NCI-H2081 treated with DMSO at 0.1 percent for 48 hours (cell line): ENCODE results near the gene GSE1.

ENCODE experiments used
- DNase-seq: peaks from one replicate; lab custom pipeline; 2025; lab: John Stamatoyannopoulos, UW

The GSE1 gene

DNA sequence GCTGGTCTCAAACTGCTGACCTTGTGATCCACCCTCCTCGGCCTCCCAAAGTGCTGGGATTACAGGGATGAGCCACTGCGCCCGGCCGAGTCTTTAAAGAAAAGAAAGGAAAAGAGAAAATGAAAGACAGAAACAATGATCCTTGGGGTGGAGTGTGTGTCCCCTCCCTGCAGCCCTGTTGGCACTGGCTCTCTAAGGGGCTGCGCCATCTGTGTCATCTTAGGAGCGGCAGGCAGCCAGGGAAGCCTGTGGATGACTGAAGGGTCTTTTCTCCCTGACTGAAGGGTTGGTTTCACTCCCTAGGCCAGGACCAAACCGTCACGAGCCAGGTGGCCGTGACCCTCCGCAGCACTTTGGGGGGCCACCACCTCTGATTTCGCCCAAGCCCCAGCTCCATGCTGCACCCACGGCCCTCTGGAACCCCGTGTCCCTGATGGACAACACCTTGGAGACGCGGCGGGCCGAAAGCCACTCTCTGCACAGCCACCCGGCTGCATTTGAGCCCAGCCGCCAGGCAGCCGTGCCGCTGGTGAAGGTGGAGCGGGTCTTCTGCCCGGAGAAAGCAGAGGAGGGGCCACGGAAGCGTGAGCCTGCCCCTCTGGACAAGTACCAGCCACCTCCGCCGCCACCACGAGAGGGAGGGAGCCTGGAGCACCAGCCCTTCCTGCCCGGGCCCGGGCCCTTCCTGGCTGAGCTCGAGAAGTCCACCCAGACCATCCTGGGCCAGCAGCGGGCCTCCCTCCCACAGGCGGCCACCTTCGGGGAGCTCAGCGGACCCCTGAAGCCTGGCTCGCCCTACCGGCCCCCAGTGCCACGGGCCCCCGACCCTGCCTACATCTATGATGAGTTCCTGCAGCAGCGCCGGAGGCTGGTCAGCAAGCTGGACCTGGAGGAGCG, 48.0 kb downstream of the GSE1 start:
- no peak for DNase-seq

DNA sequence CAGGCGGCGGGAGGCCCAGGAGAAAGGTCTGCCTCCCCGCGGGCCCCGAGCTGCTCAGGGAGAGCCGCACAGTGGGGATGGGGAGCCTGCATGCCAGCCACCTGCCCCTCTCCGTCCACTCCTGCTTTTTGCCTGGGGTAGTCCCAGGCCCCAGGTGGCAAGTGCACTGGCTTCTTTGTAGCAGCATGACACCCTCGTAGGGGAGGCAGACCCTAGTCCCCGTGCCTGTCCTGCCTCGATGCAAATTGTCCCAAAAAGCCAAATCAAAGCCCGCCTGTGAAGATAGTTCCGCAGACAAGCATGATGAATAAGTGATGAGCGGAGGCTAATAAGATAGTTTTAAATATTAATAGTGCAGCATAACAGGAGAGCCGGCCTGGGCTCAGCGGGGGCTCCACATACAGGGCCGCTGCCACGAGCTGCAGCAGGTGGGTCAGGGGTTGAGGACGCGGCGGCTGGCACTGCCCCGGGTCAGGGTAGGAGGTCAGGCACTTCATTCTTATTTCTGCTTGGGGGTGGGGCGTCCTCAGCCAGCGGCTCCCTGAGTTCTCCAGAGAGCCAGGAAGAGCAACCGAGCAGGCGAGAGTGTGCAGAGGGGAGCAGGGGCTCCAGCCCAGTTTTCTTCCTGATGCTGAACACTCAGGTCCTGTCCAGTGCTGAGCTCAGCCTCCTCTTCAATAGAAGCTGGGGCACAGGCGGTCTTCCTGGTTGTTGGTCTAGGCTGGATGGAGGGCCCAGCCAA, 48.8 kb downstream of the GSE1 start:
- DNase-seq = no peak

DNA sequence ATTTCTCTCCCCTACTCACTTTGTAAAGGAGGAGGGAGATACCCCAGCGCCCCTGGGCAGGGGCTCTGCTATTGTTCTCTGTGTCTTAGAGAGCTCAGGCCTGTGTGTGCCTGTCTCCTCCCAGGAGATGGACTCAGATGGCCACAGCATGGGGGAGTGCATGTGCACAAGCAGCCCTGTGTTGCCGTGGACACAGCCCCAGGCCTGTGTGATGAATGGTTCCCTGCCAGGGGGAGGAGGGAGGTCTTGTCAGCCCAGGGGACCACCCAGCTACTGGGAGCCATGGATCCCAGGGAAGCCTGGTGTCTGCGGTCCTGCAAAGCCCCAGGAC, 49.3 kb downstream of the GSE1 start:
- no peak for DNase-seq

DNA sequence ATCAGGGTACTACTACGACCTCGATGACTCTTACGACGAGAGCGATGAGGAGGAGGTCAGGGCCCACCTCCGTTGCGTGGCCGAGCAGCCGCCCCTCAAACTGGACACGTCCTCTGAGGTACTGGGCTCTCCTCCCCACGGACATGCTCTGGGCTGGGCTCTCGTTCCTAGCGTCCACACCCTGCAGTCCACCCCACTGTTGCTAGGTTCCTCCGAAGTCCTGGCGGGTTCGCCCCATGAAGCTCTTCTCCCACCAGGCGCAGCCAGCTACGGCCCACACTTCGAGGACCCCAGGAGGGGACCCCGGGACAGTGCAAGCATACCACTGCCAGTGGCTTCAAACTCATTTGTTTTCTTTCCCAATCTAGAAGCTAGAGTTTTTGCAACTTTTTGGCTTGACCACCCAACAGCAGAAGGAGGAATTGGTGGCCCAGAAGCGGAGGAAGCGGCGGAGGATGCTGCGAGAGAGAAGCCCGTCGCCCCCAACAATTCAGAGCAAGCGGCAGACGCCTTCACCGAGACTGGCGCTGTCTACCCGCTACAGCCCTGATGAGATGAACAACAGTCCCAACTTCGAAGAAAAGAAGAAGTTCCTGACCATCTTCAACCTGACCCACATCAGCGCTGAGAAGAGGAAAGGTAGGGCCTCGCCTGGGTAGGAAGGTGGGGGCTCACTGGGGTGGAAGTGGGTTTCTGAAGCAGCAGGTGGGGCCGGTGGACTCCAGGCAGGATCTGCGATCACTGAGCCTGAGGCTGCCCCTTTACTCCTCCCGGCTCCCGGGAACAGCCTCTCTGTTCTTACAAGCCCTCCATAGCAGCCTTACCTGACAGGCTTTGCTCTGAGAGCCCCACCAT, 50.1 kb downstream of the GSE1 start:
- DNase-seq = no peak

DNA sequence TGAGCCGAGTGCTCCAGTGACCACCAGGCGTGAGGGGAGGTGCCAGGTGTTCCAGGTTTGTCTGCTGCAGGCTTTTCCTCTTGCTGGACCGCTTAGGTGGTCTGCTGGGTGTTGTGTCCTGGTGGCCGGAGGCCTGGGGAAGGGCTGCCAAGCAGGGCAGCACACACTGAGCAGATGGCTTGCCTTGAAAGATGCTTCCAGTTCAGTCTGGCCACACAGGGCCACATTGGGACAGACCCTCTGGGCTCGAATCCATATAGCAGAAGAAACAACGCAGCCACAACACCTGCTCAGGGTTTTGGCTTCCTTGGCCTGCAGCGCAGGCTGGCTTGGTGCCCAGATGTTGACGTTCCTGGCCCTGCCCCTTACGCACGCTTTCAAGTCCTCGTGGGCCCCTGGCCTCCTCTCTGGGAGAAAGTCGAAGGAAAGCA, 50.8 kb downstream of the GSE1 start:
- no peak for DNase-seq

DNA sequence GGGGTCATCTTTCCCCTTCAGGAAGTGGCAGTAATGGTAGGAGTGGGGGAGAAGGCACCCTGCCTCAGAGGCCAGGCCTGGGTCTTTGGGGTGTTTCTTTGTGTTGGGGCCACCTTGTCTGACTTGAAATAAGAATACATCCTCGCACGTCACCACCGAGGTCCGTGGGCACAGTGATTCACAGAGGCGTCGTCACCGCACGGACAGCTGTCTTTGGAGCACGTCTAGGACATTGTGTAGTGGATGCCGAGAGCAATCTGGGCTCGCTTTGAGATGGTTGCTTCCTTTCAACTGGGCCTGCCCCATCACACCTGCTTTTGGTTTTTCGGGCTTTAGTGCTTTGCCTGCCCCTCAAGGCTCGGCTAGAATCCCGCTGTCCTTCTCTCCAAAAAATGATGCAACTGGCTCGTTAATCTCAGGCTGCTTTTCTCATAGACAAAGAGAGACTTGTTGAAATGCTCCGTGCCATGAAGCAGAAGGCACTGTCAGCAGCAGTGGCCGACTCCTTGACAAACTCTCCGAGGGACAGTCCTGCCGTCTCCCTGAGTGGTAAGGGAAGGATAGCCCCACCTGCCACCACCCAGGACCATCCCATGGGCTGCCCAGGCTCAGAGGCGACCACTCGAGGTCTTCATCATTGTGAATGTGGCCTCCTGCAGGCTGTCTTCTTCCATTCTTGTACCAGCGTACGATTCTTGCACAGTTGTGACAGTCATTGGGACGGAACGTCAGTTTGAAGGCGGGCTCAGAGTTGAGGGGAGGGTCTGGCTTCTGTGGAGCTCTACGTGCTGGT, 51.7 kb downstream of the GSE1 start:
- DNase-seq = no peak

DNA sequence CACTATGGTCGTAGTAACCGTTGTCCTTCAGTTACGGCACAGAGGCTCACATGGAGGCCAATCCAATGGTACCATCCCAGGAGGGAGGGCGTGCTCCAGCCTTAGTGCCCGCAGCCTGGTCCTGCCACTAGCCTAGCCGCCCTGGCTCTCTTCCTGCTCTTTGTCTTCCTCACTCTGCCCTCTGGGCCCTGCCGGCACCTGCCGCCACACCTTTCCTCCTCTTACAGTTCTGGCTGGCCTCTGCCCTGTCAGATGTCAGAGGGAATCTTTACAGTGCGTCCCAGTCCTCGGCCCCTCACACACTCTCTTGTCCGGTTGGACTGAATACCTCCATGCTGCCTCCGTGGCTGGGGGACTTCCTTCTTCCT, 52.2 kb downstream of the GSE1 start:
- DNase-seq = no peak

DNA sequence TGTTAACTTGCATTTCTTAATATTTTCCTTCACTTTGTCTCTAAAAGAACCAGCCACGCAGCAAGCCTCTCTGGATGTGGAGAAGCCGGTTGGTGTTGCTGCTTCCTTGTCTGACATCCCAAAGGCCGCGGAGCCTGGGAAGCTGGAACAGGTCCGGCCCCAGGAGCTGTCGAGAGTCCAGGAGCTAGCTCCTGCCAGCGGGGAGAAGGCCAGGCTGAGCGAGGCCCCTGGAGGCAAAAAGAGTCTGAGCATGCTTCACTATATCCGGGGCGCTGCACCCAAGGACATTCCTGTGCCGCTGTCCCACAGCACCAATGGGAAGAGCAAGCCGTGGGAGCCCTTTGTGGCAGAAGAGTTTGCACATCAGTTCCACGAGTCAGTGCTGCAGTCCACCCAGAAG, 52.8 kb downstream of the GSE1 start:
- no peak for DNase-seq

DNA sequence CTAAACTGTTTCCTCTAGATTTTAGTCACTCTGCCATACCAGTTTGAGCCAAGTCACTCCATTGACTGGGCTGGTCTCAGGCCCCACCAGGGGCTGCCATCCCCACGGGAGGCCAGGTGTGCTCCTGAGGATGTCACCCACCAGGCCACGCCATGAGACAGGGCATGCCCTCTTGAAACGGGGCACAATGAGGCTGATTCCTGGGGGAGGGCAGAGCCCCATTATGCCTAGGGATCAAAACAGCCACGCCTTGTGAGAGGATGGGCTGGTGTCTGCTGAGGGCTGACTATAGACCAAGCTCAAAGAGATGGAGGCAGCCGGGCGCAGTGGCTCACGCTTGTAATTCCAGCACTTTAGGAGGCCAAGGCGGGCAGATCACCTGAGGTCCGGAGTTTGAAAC, 54.1 kb downstream of the GSE1 start:
- no peak for DNase-seq

DNA sequence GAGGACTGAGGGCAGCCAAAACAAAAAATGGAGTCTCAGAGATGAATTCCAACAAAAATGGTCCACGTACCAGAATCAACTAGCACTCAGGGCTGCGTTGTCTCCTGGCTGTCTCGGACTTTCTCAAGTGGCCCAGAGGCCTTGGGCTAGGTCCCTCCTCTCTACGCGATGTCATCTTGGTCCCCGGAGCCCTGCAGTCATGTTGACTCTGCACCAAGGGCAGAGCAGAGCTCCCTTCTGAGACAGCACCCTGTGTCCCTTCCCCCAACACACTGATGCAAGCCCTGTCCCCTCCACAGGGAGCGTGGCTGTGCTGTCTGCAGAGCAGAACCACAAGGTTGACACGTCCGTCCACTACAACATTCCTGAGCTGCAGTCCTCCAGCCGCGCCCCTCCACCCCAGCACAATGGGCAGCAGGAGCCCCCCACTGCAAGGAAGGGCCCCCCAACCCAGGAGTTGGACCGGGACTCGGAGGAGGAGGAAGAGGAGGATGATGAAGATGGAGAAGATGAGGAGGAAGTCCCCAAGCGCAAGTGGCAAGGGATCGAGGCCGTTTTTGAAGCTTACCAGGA, 54.8 kb downstream of the GSE1 start:
- DNase-seq = no peak

DNA sequence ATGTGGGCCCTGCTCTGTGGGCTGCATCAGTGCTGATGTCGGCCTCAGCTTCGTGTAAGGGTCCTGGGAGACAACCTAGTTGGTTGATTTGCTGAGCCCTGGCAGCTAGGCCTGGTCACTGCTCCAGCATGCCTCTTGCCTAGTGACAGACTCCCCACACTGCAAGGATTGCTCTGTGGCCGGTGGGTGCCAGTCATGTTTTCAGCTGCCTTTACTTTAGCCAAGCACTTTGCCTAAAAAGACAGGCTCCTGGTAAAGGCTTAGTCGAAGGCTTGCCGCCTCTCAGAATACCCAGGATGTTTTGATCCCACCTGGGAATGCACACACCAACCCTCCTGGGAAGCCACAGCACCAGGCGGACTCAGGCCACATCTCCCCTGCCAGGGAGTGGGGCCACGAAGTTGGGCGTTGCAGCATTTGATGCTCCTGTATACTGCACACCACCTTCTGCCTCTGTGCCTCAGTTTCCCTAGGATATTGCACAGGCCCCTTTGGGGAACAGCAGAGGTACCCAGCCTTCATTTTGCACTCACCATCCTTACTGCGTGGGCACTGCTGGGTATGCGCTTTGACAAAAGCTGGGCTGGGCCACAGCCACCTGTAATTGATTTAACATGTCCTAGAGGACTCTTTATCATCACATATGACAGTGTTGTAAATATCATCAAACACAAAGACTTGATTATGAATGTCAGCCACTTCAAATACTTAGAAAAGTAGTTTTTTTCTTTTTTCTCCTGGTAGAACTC, 55.7 kb downstream of the GSE1 start:
- DNase-seq = no peak

DNA sequence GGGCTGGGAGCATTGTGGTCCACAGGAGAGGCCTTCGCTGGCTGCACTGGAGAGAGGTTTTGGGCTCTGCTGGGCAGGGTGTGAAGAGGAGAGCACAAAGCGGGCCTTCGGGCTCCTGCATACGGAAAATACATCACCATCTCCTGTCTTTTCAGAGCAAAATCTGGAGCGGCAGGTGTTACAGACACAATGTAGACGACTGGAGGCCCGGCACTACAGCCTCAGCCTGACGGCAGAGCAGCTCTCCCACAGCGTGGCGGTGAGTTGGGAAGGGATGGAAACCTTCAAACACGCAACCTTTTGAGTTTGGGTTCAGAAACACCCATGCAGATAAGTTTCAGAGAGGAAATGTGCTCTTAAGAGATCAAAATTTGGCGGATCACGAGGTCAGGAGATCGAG, 57.7 kb downstream of the GSE1 start:
- DNase-seq = no peak

DNA sequence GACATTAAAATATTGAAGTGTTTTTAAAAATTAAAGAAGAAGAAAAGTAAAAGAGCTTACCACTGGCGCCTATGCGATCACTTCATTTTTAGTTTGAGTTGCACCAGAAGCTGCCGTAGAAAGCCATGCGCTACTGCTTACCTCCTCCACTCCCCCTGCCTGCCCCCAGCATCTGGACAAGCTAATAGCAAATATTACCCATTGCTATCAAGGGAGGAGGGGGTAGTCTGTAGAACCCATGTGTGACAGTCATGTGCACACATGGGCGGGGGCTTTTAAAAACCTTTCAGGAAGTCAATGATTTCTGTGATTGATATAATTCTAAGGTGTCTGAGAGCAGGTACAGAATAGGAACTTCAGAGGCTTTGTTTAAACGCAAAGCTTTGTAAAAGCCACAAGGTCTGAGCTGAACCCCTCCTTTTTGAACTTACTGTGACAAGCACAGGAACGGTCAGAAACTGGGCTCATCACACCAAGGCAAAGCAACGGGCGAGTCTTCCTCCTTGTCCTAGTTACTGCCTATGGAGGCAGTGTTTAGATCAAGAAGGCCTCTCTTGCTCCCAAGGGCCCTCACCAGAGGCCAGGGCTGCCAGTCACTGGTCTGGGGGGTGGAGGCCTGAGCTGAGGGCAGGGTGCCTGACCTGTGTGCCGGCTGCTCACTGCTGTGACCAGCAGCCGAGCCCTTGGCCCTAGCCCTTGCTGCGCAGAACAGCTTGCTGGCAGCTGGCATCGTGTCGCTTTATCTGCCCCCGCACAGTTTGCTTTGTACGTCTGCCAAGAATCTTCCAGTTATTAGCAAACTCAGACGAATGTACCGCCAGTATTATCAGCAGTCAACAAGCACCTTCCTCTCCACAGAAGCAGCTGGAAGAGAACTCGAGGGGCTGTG, 60.7 kb downstream of the GSE1 start:
- DNase-seq = no peak

DNA sequence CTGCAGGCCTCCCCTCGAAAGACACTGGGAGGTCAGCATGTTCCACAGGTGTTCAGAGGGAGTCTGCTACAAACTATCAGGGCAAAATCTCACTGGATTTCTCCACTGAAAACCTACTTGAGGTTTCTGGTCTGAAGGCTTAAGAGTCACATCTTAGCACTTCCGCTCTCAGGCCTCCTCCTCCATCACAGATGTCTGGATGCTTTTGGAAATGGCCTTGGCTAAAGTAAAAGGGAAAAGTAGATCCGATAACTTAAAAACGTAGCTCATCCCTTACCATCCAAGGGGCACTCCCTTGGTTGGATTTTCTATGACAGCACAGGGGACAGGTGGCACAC, 61.3 kb downstream of the GSE1 start:
- DNase-seq = no peak

DNA sequence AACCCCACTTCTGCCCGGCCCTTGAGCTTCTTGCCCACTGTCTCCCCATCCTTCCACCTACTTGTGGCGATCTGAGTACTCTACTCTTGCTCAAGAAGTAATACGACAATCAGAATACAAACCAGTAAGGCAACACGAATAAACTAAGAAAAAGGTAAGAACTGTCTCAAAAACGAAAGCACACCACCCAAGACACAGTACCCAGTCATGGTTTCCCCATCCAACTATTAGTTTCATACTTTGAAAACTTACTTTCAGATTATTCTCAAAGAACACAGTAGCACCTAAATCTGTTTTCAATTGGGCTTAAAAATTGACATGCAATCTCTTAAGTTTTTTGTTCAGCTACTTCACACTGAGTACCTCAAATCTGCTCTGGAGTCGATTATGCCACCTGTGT, 61.7 kb downstream of the GSE1 start:
- DNase-seq = no peak

DNA sequence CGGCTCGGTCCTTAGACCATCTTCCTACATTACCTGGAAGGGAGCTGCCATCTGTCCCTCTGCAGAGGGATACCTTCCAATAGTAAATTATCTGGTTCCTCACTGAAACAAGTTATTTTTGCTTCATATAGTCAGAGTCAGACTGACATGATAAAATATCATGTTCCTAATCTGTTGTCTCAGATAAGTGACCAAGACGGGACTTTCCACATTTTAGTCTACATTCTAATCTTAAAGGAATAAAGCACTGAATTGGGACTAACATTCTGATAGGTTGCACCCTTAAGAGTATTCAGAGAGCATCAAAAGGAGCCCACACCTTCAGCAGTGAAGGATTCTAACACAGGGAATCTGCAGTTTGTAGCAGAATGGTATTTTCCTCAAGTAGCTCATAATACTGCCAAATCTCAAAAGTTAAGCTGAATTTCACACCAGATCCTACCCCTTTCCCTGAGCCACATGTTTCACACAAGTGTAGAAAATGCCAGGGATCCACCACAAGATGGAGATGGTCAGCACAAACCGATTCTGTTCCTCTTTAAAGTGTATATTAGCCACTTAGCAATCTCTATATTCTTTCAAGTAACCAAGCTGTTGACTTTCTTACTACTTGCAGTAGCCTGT, 62.2 kb downstream of the GSE1 start:
- DNase-seq = no peak

DNA sequence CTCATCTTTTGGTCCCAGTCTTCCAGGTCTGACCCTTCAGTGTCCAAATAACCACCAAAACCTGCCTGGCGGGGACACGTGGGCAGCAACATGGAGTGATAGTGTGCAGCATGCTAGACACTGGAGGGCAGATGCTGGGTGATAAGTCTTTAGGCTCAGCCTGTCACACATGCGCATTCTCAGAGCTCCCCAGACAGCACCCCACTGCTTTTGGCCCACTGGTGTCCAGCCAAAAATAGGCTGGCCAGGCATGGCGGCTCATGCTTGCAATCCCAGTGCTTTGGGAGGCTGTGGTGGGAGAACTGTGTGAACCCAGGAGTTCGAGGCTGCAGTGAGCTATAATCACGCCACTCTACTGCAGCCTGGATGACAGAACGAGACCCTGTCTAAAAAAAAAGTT, 63.3 kb downstream of the GSE1 start:
- DNase-seq = no peak

DNA sequence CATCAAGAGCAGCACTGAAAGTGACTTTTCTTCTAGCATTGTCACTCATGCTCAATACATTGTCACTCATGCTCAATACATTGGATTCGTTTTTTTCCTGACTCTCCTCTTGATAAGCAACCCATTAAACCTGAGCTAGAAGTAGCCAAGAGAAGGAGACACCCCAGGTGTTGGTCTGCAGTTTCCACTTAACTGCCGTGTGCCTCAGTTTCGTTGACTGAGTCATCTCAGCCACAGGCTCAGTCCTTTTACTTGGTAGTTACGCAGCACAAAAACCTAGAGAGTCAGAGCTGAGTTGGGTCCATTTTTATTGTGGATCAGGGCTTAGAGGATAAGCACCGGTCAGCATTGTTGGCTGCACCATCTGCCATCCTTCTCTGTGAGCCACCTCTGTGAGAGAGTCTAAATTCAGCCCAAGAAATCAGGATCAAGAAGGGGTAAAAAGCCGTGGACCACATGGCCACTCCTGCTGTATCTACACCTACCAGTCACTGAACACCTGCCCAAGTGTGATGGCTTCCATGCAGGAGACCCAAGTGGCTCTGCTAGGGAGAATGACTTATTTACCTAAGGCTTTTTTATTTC, 64.4 kb downstream of the GSE1 start:
- DNase-seq = no peak

DNA sequence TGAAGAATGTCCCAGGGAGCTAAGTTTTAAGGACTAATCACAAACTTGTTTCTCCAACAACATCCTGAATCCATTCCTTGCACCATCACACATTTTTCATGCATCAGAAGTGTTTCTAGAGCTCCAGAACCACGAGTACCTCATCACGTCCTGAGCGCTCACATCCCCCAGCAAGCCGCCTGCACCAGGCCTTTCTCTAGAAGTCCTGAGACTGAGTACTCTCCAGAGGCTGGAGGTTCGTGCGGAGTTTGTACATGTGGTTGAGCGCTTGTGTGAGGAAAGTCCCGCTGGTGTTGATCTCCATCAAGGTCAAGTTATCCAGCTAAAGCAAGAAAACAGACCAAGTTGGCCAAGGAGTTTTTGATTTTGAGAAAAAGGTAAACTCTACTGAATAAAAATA, 64.9 kb downstream of the GSE1 start:
- no peak for DNase-seq
